ENCODE data around the gene SARNP.

The SARNP gene

DNA sequence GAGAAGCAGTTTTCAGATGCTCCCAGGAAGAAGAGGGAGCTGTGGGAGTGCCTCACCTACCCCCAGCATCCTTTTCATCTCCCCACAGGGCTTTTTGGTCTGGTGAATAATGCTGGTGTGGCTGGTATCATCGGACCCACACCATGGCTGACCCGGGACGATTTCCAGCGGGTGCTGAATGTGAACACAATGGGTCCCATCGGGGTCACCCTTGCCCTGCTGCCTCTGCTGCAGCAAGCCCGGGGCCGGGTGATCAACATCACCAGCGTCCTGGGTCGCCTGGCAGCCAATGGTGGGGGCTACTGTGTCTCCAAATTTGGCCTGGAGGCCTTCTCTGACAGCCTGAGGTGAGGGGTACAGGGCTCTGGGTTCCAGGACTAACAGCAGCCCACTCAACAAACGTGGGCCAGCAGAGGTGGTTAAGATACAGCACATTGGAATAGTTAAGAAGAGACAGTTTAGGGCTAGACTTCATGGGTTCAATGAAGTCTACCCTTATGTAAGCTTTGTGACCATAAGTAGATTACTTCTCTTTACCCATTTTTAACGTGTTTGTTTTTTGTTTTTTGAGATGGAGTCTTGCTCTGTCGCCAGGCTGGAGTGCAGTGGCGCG, 95.8 kb downstream of the SARNP start:
- no peak for DNase-seq (ENCODE audit: low read depth)
- H3K4me3 ChIP-seq (ENCODE audit: low read length) = no peak overlapping the region
- TF ChIP-seq, protein P1, sequence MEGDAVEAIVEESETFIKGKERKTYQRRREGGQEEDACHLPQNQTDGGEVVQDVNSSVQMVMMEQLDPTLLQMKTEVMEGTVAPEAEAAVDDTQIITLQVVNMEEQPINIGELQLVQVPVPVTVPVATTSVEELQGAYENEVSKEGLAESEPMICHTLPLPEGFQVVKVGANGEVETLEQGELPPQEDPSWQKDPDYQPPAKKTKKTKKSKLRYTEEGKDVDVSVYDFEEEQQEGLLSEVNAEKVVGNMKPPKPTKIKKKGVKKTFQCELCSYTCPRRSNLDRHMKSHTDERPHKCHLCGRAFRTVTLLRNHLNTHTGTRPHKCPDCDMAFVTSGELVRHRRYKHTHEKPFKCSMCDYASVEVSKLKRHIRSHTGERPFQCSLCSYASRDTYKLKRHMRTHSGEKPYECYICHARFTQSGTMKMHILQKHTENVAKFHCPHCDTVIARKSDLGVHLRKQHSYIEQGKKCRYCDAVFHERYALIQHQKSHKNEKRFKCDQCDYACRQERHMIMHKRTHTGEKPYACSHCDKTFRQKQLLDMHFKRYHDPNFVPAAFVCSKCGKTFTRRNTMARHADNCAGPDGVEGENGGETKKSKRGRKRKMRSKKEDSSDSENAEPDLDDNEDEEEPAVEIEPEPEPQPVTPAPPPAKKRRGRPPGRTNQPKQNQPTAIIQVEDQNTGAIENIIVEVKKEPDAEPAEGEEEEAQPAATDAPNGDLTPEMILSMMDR (IDR thresholded peaks at IDR 0.05; ENCODE audit: insufficient read depth, low read depth, low read length, missing control alignments) = no peak

DNA sequence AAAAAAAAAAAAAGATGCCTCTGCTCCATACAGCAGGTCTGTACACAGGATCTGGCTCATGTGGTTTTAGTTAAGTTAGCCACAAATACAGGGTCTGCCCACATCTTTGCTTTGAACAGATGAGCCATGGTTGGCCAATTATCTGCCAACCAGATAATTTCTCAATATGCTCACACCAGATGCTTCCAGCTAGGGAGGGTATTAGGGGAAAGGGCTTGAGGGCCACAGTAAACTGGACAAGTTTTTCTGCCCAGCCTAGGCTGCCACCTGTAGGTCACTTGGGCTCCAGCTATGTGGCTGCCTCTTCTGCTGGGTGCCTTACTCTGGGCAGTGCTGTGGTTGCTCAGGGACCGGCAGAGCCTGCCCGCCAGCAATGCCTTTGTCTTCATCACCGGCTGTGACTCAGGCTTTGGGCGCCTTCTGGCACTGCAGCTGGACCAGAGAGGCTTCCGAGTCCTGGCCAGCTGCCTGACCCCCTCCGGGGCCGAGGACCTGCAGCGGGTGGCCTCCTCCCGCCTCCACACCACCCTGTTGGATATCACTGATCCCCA, 96.6 kb downstream of the SARNP start:
- TF ChIP-seq, protein P1 (IDR thresholded peaks at IDR 0.05; ENCODE audit: insufficient read depth, low read depth, low read length, missing control alignments) = peak; percentile 58
- peak; percentile 87 for DNase-seq (ENCODE audit: low read depth)
- no peak overlapping the region for H3K4me3 ChIP-seq (ENCODE audit: low read length)

DNA sequence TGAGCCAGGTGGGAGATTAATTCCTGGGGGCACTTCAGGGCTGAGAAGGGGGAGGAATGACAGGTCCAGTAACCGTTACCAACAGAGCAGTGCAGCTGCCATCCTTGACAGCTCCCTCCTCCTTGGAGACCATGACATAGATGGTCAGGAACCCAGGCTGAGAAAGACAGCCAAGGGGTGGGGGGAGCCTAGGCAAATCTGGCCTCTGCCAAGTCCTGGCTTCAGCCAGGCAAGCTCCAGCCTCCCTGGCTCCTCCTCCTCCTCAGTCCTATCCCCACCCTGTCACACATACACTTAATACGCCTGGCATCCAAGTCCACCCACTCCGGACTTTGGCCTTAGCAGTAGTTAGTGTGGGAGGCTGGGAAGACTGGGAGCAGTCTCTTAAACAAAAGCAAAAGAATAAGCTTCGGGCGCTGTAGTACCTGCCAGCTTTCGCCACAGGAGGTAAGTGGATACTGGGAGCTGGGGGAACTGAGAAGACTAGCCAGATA, 97.4 kb downstream of the SARNP start, which contains the start of gene RDH5:
TSS of gene RDH5 (plus strand) at position 323 of the 494 bp plus-strand sequence. CDS start 792 bp downstream, outside the sequence.
- TF ChIP-seq, protein P1 (IDR thresholded peaks at IDR 0.05; ENCODE audit: insufficient read depth, low read depth, low read length, missing control alignments) = no peak
- DNase-seq (ENCODE audit: low read depth) = peak; percentile 42
- H3K4me3 ChIP-seq (ENCODE audit: low read length) = no peak within 1 kb of the TSS

DNA sequence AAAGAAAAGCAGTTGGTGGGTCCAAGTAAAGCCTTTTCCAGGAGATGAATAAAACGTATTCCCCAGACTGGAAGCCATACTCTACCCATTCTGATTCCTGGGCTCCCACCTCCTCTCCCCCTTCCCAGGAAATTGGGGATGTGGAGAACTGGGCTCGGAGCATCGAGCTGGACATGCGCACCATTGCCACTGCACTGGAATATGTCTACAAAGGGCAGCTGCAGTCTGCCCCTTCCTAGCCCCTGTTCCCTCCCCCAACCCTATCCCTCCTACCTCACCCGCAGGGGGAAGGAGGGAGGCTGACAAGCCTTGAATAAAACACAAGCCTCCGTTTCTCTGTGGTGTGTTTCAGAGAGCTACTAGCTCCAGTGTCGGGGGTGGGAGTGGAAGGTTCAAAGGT, 98.2 kb downstream of the SARNP start:
- TF ChIP-seq, protein P1 (IDR thresholded peaks at IDR 0.05; ENCODE audit: insufficient read depth, low read depth, low read length, missing control alignments) = no peak
- no peak overlapping the region for H3K4me3 ChIP-seq (ENCODE audit: low read length)
- no peak for DNase-seq (ENCODE audit: low read depth)

DNA sequence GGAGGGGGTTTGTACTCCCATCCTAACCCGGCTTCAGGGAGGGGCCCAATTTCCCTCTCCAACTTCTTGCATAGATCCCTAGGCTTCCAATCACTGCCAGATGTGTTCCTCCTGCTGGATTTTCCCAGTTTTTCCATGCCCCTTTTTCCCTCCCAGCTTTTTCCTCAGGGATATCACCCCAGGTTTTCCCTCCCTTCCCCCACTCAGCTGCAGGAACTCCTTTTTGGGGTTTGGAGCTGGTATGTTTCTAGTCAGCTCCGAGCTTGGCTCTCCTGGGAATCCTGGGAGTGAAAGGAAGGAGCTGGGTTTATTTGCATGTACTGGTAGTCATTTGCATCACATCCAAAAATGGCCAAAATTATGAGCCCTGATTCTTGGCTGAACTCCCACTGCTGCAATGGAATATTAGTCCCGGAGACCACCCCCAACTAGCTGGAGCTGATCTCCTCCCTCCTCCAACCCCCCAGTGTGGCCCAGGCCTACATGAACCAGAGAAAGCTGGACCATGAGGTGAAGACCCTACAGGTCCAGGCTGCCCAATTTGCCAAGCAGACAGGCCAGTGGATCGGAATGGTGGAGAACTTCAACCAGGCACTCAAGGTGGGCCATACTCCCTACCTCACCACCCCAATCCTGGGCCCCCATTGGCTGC, 98.8 kb downstream of the SARNP start:
- H3K4me3 ChIP-seq (ENCODE audit: low read length) = no peak overlapping the region
- TF ChIP-seq, protein P1 (IDR thresholded peaks at IDR 0.05; ENCODE audit: insufficient read depth, low read depth, low read length, missing control alignments) = no peak
- DNase-seq (ENCODE audit: low read depth) = no peak

DNA sequence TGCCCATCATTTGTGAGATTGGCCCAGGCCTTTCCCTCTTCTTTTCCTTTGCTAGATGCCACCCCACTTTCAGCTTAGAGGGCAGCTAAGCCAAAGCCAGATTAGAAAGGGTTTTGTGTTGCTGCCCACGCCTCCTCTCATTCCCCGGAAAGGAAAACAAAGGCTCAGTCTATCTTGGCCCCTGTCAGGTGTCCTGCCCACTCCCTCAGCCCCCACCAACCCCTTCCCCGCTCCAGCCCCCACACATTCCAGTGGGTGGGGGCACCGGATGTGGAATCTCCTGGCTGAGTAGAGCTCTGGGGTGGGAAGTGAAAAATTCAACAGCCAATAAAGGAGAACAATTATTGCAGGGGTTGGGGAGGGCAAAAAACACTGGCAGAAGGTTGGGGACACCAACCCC, 99.5 kb downstream of the SARNP start:
- DNase-seq (ENCODE audit: low read depth) = no peak
- TF ChIP-seq, protein P1 (IDR thresholded peaks at IDR 0.05; ENCODE audit: insufficient read depth, low read depth, low read length, missing control alignments) = no peak
- H3K4me3 ChIP-seq (ENCODE audit: low read length) = no peak overlapping the region
